SU-DHL-6 (cell line): ENCODE data around the gene TGM2.

Experiments
- H2AFZ ChIP-seq: fragments of 200-600 bp; sonication (generic); 2 replicates; pipeline ENCODE4 v1.6.1; 2014; ENCODE audit warnings: low read depth, mild to moderate bottlenecking, moderate library complexity, mixed read lengths, antibody characterized with exemption, low read length; ENCODE audit not compliant: severe bottlenecking
- H3F3A ChIP-seq: fragments of 200-600 bp; shearing (Covaris generic); 2 replicates; pipeline ENCODE4 v1.6.0; 2016; ENCODE audit warnings: antibody characterized with exemption, mild to moderate bottlenecking; ENCODE audit not compliant: insufficient read depth
- H3K27ac ChIP-seq: fragments of 200-600 bp; sonication (generic); 2 replicates; pipeline ENCODE4 v1.5.1; 2016; ENCODE audit warnings: low read depth, mild to moderate bottlenecking, low read length, moderate library complexity, mixed read lengths
- H3K27me3 ChIP-seq: fragments of 200-600 bp; sonication (generic), shearing (Covaris generic); 2 replicates; pipeline ENCODE4 v1.6.0; 2014; ENCODE audit warnings: mild to moderate bottlenecking, low read length
- H3K36me3 ChIP-seq: fragments of 200-600 bp; sonication (generic); 2 replicates; pipeline ENCODE4 v1.6.1; 2014; ENCODE audit warnings: mild to moderate bottlenecking, low read length, mixed read lengths
- H3K4me2 ChIP-seq: fragments of 300-600, 200-600 bp; shearing (Covaris generic), sonication (generic); 2 replicates; pipeline ENCODE4 v1.6.0; 2014; ENCODE audit warnings: low read length, low read depth, mild to moderate bottlenecking; ENCODE audit not compliant: poor library complexity, severe bottlenecking
- H3K4me3 ChIP-seq: fragments of 200-600 bp; sonication (generic); 2 replicates; pipeline ENCODE4 v1.5.1; 2014; ENCODE audit warnings: antibody characterized with exemption, low read length, mild to moderate bottlenecking, mixed read lengths; ENCODE audit not compliant: insufficient read depth, poor library complexity, severe bottlenecking
- H3K79me2 ChIP-seq: fragments of 200-600 bp; sonication (generic); 2 replicates; pipeline ENCODE4 v1.6.1; 2014; ENCODE audit warnings: mild to moderate bottlenecking, low read length, moderate library complexity; ENCODE audit not compliant: insufficient read depth
- H3K9ac ChIP-seq: fragments of 200-600 bp; sonication (generic); 2 replicates; pipeline ENCODE4 v1.7.0; 2014; ENCODE audit warnings: mild to moderate bottlenecking, low read length
- H3K9me2 ChIP-seq: fragments of 200-600 bp; sonication (generic); replicated peaks from 2 replicates; pipeline ENCODE4 v1.6.1; 2014; ENCODE audit warnings: low read length; ENCODE audit not compliant: insufficient read depth
- H3K9me3 ChIP-seq: fragments of 200-600 bp; sonication (generic); 2 replicates; pipeline ENCODE4 v1.6.1; 2014; ENCODE audit warnings: low read length, mixed read lengths; ENCODE audit not compliant: insufficient read depth
- H4K20me1 ChIP-seq: fragments of 200-600 bp; sonication (generic); 2 replicates; pipeline ENCODE4 v1.6.1; 2014; ENCODE audit warnings: low read depth, mild to moderate bottlenecking, antibody characterized with exemption, low read length, moderate library complexity, mixed read lengths
- EZH2phosphoT487 ChIP-seq: fragments of 200-600 bp; sonication (generic), shearing (Covaris generic); conservative IDR thresholded peaks from 2 replicates; pipeline ENCODE4 v1.6.1; 2018; ENCODE audit warnings: mild to moderate bottlenecking, antibody characterized with exemption, low read length, moderate library complexity, mixed read lengths
- TF ChIP-seq, protein P1 (sequence below): fragments of 200-600 bp; sonication (generic); IDR thresholded peaks from one replicate; pipeline ENCODE4 v1.5.1; 2017; ENCODE audit warnings: antibody characterized with exemption, mild to moderate bottlenecking, low read length, moderate library complexity; ENCODE audit not compliant: insufficient read depth, poor library complexity, severe bottlenecking

TGM2 gene

GRCh38 chr20:38132910-38133501 lies 32.1 kb downstream of the TGM2 start:
- Histone ChIP-seq H4K20me1 (no peaks in the 10 kb centered on the region), H3K9ac (no peak overlapping the region), H3K27ac (no peak overlapping the region), H3K27me3 (no peaks in the 10 kb centered on the region), H3K9me2 (no peaks in the 10 kb centered on the region), H3K79me2 (no peaks in the 10 kb centered on the region), H3K9me3 (no peaks in the 10 kb centered on the region), H3K4me2 (no peak overlapping the region), H3K36me3 (no peaks in the 10 kb centered on the region), H3F3A (no peaks in the 10 kb centered on the region), H3K4me3 (no peak overlapping the region), H2AFZ (no peak overlapping the region)
- TF ChIP-seq EZH2phosphoT487, result no peak

DNA sequence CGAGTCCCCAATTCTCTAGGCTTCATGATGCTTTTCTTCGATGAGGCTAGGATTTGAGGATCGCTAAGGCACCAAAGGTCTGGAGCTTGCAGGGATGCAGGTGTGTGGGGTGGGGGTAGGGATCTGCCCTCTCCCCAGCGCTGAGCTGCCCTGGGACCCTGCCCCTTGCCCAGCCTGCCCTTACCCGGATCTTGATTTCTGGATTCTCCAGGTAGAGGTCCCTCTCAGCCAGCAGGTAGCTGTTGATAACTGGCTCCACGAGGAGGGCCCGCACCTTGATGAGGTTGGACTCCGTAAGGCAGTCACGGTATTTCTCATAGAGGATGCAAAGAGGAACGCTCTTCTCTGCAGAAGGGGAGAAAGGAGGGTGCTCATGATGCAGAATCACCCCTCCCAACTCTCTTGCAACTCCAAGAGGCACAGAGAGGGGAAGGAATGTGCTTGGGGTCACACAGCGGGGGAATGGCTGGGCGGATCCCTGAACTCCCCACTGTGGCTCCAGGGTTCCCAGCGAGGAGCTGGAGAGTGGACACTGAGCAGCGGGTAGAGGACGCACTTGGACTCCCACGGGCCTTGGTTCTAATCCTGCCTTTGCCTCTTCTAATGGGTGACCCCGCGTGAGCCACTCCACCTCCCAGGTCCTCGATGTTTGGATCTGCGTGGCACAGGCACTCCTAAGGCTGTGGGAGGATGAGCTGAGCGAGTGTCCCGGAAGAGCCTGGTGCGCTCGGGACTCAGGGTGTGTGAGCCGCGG lies 32.7 kb downstream of the TGM2 start:
- Histone ChIP-seq H3F3A (no peaks in the 10 kb centered on the region), H3K27ac (no peak overlapping the region), H2AFZ (no peak overlapping the region)

GRCh38 chr20:38131588-38132121 lies 33.4 kb downstream of the TGM2 start:
- H3K79me2 ChIP-seq, result no peaks in the 10 kb centered on the region
- H3K27ac ChIP-seq, result no peak overlapping the region
- no peaks in the 10 kb centered on the region for H3F3A ChIP-seq
- TF ChIP-seq, protein P1, sequence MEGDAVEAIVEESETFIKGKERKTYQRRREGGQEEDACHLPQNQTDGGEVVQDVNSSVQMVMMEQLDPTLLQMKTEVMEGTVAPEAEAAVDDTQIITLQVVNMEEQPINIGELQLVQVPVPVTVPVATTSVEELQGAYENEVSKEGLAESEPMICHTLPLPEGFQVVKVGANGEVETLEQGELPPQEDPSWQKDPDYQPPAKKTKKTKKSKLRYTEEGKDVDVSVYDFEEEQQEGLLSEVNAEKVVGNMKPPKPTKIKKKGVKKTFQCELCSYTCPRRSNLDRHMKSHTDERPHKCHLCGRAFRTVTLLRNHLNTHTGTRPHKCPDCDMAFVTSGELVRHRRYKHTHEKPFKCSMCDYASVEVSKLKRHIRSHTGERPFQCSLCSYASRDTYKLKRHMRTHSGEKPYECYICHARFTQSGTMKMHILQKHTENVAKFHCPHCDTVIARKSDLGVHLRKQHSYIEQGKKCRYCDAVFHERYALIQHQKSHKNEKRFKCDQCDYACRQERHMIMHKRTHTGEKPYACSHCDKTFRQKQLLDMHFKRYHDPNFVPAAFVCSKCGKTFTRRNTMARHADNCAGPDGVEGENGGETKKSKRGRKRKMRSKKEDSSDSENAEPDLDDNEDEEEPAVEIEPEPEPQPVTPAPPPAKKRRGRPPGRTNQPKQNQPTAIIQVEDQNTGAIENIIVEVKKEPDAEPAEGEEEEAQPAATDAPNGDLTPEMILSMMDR, result no peak
- no peak for TF ChIP-seq EZH2phosphoT487
- H3K4me3 ChIP-seq, result no peak overlapping the region
- no peak overlapping the region for H3K9ac ChIP-seq
- no peak overlapping the region for H2AFZ ChIP-seq
- H3K27me3 ChIP-seq, result no peaks in the 10 kb centered on the region
- H3K4me2 ChIP-seq, result no peak overlapping the region
- no peaks in the 10 kb centered on the region for H3K9me2 ChIP-seq
- no peaks in the 10 kb centered on the region for H3K36me3 ChIP-seq
- H4K20me1 ChIP-seq, result no peaks in the 10 kb centered on the region
- no peaks in the 10 kb centered on the region for H3K9me3 ChIP-seq

More for the DNA sequence above, 32.7 kb downstream of the TGM2 start:
- Histone ChIP-seq H3K9ac (no peak overlapping the region), H3K4me3 (no peak overlapping the region), H3K9me2 (no peaks in the 10 kb centered on the region), H3K4me2 (no peak overlapping the region), H3K9me3 (no peaks in the 10 kb centered on the region), H3K36me3 (no peaks in the 10 kb centered on the region), H3K27me3 (no peaks in the 10 kb centered on the region), H3K79me2 (no peaks in the 10 kb centered on the region), H4K20me1 (no peaks in the 10 kb centered on the region)
- TF ChIP-seq, protein P1, result no peak
- TF ChIP-seq EZH2phosphoT487, result no peak
